Fibroblast of mammary gland (primary cell): Measurements from ENCODE around the gene FAM120B.

Experiments
- DNase-seq: peaks from one replicate; pipeline ENCODE4 v3.0.0-alpha.2; 2010; ENCODE audit warnings: low read depth
- H3K4me3 ChIP-seq: 2 replicates; pipeline ENCODE4 v1.5.1; 2011; ENCODE audit warnings: low read depth, mild to moderate bottlenecking, low read length, moderate library complexity; ENCODE audit not compliant: control insufficient read depth
- TF ChIP-seq, protein P1 (sequence below): conservative IDR thresholded peaks from 2 replicates; pipeline ENCODE4 v1.5.1; 2011; ENCODE audit warnings: low read depth, low read length, inconsistent platforms; ENCODE audit not compliant: control insufficient read depth, insufficient read depth

Gene FAM120B

DNA sequence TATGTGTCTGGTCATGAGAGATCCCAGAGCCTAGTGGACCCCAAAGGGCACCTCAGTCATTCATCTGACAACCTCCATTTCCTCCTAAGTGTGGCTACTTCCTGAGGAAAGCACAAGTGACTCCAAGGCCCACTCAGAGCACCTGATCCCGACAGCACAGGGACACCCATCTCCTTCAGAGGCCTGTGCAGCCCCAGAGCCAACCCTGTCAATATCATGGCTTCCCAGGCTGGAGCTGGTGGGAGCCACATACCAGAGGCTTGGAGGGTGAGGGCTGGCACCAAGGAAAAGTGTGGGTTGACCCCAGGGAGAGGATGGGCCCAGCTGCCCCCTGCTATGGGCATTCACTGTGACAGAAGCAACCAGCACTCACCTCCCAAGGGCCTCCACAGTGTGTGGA lies 129.2 kb downstream of the FAM120B start:
- TF ChIP-seq, protein P1, sequence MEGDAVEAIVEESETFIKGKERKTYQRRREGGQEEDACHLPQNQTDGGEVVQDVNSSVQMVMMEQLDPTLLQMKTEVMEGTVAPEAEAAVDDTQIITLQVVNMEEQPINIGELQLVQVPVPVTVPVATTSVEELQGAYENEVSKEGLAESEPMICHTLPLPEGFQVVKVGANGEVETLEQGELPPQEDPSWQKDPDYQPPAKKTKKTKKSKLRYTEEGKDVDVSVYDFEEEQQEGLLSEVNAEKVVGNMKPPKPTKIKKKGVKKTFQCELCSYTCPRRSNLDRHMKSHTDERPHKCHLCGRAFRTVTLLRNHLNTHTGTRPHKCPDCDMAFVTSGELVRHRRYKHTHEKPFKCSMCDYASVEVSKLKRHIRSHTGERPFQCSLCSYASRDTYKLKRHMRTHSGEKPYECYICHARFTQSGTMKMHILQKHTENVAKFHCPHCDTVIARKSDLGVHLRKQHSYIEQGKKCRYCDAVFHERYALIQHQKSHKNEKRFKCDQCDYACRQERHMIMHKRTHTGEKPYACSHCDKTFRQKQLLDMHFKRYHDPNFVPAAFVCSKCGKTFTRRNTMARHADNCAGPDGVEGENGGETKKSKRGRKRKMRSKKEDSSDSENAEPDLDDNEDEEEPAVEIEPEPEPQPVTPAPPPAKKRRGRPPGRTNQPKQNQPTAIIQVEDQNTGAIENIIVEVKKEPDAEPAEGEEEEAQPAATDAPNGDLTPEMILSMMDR: no peak
- no peak overlapping the region for H3K4me3 ChIP-seq
- DNase-seq: no peak

DNA sequence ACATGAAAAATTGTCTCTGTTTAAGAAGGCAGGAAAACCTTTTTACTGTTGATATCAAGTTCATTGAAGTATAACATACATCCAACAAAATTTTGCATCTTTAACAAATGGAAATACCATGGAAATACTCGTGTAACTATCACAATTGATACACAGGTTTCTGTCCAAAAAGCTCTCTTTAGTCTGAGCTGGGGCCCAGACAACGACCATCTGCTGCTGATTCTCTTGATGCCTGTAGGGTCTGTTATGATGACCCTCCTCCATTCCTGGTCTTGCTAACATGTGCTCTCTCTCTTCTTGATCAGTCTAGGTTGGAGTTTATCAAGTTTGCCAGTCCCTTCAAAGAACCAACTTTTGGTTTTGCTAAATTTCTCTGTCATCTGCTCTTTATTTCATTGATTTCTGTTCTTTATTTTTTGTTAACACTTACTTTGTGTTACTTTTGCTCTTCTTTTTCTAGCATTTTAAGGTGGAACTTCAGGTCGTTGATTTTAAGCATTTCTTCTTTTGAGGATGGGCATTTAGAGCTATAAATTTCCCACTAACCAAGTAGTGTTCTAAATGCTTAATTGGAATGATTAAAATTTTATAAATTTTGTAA lies 129.8 kb downstream of the FAM120B start:
- TF ChIP-seq, protein P1: no peak
- DNase-seq: no peak
- H3K4me3 ChIP-seq: no peak overlapping the region

GRCh38 chr6:170437719-170438401 lies 131.3 kb downstream of the FAM120B start:
- TF ChIP-seq, protein P1: no peak
- peak; percentile 7 for DNase-seq
- no peak overlapping the region for H3K4me3 ChIP-seq

DNA sequence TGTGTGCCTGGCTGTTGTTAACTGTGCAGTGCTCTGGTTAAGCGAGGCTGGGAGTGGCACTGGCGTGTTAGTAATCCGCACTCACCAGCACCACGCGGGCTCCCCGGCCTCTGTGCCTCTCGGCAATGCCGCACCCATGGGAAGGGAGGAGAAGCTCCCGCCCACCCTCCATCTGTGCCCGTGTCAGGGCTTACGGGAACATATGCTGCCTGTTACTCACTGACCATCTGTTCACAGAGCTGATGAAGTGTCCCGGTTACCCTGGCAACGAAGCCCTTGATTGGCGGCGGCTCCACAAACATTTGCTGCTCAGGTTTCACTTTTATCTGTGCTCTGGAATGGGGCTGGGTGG lies 131.8 kb downstream of the FAM120B start:
- H3K4me3 ChIP-seq: no peak overlapping the region
- DNase-seq: peak; percentile 99
- TF ChIP-seq, protein P1: no peak

DNA sequence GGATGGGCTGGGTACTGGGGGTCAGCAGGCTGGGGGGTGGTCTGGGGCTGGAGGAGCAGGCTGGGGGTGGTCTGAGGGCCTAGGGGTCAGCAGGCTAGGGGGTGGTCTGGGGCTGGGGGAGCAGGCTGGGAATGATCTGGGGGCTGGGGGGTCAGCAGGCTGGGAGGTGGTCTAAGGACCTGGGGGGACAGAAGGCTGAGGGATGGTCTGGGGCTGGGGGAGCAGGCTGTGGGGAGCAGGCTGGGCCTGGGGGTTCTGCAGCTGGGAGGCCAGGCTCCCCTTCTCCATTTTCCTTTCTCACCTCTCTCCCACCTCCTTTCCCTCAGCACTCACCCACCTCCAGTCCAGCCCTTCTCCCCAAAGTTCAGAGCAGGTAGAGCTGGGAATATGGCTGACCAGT lies 132.3 kb downstream of the FAM120B start:
- DNase-seq: no peak
- H3K4me3 ChIP-seq: no peak overlapping the region
- TF ChIP-seq, protein P1: no peak

DNA sequence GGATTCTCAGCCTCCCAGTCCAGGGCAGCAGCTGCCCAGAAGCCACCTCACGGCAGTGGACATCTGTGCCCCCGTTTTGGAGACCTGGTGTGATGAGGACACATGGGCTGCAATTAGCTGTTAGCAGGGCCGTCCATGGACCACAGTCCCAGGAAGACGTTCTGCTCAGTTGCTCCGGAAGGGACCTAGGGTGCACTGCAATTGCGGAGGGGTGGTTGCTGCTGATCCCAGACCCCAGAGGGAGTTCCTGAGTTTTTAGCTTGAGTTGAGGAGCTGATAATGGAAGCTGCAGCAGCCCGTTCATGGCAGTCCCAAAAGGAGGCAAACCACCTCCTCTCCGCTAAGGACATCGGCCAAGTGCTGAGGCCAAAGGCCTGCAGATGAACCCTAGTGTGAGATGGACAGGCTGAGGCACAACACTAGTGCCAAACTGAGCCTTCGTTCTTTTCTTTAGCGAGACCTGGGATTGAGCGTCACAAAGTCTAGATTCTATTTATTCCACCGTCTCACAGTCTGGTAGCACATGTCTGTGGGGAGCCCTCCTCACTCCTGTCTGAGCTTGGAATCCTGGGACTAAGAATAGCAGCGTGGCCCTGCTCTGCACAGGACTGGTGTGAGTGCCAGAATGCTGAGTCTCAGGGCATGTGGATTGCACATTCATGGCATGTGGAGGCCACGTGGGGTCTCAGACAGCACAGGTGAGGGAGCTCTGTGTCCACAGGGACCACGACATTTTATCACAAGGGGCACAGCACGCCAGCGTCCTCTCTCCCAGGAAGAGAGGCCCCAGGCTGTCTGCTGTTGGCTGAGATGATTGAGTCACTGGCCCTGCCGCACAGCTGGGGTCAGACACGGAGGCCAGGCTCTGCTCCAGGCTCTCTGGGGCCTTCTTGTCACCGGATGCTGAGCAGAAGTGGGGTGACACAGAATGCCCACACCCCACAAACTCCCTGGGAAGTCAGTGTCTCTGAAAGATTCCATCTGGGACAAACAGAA lies 133.1 kb downstream of the FAM120B start:
- DNase-seq: no peak
- TF ChIP-seq, protein P1: no peak
- no peak overlapping the region for H3K4me3 ChIP-seq
